Thoracic aorta (tissue), 2 donors: Measurements from ENCODE around the gene PUSL1. TPM values are rescaled to one million over a fixed set of nuclear protein-coding genes. Genes with fewer than 3 reads are reported as not detected.
A peak's percentile ranks its signal among the peaks of the same experiment; 100 is the strongest.

Source experiments
- ATAC-seq: fragments of 150-250 bp; one replicate; pipeline ENCODE4 v1.8.0; 2017; ENCODE audit warnings: low read depth; ENCODE audit not compliant: insufficient number of reproducible peaks, low FRiP score
- DNase-seq: peaks from one replicate; pipeline ENCODE4 v3.0.0-alpha.2; 2020; ENCODE audit warnings: low spot score
- H3K27ac ChIP-seq, 2 donors: fragments of 200-600 bp; sonication (generic); 1 replicate in 1 of 2; 2 replicates in 1 of 2; pipeline ENCODE4 v1.5.1; 2016; ENCODE audit warnings: mild to moderate bottlenecking in 2 of 2, moderate library complexity in 2 of 2
- H3K27me3 ChIP-seq: fragments of 200-600 bp; sonication (generic); replicated peaks from 2 replicates; pipeline ENCODE4 v1.6.0; 2016; ENCODE audit warnings: mild to moderate bottlenecking; ENCODE audit not compliant: insufficient read depth
- H3K36me3 ChIP-seq: fragments of 200-600 bp; sonication (generic); one replicate; pipeline ENCODE4 v1.5.1; 2016
- H3K4me1 ChIP-seq, 2 donors: fragments of 200-600 bp; sonication (generic); 1 replicate in 1 of 2; 2 replicates in 1 of 2; pipeline versions ENCODE4 v1.5.1 to v1.6.0; 2016; ENCODE audit warnings: low read depth in 2 of 2, mild to moderate bottlenecking in 1 of 2; ENCODE audit not compliant: control insufficient read depth in 1 of 2
- H3K4me3 ChIP-seq: fragments of 200-600 bp; sonication (generic); 2 replicates; pipeline ENCODE4 v1.5.1; 2016; ENCODE audit warnings: mild to moderate bottlenecking
- H3K9me3 ChIP-seq: fragments of 200-600 bp; sonication (generic); 2 replicates; pipeline ENCODE4 v1.5.1; 2016
- total RNA-seq, 2 donors: library from RNA; depleted of rRNA; stranded (reverse); fragments of >200 nt; gene quantifications; one replicate each; pipeline versions ENCODE4 v1.1.0 to v1.2.3, GENCODE V29; 2016
- TF ChIP-seq, protein P1 (sequence below): fragments of 200-600 bp; sonication (generic); IDR thresholded peaks from one replicate; pipeline ENCODE4 v1.5.1; 2019; ENCODE audit warnings: antibody characterized with exemption

The PUSL1 gene
- total RNA-seq, 2 donors from 2014 or later, result 22.1 to 22.6 TPM

DNA sequence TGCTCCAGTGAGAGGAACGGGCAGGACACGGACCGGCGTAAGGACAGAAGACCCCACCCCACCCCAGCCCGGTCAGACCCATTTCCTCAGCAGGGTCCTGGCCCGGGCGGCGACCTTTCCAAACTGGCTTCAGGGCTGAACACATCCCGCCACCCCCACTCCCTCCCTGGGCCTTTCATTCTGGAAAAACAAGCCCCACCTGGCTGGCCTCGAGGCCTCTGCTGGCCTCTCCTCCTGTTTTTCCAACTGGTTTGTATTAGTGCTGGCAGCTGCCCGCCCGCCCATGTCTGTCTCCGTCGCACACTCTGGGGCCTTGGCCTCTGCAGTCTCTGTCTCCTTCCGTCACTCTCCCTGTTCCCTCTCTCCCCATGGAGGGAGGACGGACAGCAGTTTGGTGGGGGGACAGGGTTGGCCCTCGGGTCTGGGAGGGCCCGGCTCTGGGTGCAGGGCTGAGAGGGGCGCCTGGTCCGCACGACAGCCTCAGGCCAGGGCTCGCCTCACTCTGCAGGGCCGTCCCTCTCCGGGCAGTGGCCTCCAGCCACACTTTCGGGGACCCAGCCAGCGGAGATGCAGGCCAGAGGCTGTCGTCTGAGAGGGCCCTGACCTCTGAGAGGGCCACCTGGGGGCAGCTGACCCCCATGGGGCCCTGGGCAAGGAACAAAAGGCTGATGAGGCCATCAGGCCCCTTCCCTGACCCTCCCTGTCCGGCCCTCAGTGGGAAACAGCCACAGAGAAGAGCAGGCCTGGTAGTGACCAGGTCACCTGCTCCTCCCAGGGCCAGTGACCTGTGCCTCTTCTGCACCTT lies 51.5 kb downstream of the PUSL1 start:
- peak overlapping the region; percentile 87 for H3K4me3 ChIP-seq
- H3K36me3 ChIP-seq, result no peaks in the 10 kb centered on the region
- no peaks in the 10 kb centered on the region for H3K9me3 ChIP-seq
- peaks cover 32 to 51% of the 10 kb centered on the region in 2 donors for H3K4me1 ChIP-seq
- DNase-seq (no peak), ATAC-seq (no peak)
- H3K27ac ChIP-seq, result peak overlapping the region; percentile 97 to 99
- TF ChIP-seq, protein P1, sequence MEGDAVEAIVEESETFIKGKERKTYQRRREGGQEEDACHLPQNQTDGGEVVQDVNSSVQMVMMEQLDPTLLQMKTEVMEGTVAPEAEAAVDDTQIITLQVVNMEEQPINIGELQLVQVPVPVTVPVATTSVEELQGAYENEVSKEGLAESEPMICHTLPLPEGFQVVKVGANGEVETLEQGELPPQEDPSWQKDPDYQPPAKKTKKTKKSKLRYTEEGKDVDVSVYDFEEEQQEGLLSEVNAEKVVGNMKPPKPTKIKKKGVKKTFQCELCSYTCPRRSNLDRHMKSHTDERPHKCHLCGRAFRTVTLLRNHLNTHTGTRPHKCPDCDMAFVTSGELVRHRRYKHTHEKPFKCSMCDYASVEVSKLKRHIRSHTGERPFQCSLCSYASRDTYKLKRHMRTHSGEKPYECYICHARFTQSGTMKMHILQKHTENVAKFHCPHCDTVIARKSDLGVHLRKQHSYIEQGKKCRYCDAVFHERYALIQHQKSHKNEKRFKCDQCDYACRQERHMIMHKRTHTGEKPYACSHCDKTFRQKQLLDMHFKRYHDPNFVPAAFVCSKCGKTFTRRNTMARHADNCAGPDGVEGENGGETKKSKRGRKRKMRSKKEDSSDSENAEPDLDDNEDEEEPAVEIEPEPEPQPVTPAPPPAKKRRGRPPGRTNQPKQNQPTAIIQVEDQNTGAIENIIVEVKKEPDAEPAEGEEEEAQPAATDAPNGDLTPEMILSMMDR, result no peak
- no peaks in the 10 kb centered on the region for H3K27me3 ChIP-seq

DNA sequence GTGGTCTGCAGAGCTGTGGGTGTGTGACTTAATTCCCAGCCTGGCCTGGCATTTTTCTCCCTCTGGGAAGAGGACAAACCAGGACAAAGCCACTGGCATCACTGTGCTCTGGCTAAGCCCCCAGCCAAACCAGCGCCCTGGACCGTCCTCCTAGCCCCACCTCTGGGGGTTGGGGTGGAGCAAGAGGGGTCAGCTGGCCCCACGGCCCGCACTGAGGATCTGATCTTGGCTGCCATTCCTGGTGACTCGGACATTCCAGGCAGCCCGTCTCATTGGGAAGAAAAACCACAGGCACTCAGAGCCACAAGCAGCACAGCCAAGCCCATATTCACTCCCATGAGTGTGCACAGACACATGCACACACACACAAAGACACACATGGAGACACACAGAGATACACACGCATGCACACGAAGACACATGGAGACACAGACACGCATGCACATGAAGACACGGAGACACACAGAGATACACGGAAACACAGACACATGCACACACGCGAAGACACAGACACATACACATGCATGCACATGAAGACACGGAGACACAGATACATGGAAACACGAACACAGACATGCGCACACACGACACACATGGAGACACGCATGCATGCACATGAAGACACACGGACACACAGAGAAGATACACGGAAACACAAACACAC lies 52.2 kb downstream of the PUSL1 start:
- ATAC-seq, result peak; percentile 64
- no peak overlapping the region for H3K4me3 ChIP-seq

More for the DNA sequence above, 52.2 kb downstream of the PUSL1 start:
- Histone ChIP-seq H3K36me3 (no peaks in the 10 kb centered on the region), H3K9me3 (no peaks in the 10 kb centered on the region), H3K27me3 (no peaks in the 10 kb centered on the region), H3K4me1 (peaks cover 32 to 47% of the 10 kb centered on the region in 2 donors), H3K27ac (peak overlapping the region; percentile 97 to 99)
- peak; percentile 64 for DNase-seq
- TF ChIP-seq, protein P1, result no peak

Other genes with a start within 250 kb of the PUSL1 start
- gene RNF223, start 234.3 kb upstream of the PUSL1 start, total RNA-seq, result under 1 TPM in 1 of 2 donors, not detected in 1; 0.71 TPM
- 10 to 100 TPM; 10.8 to 21.2 TPM for gene C1orf159, start 192.5 kb upstream of the PUSL1 start, total RNA-seq
- gene TTLL10, start 134.7 kb upstream of the PUSL1 start, total RNA-seq, result not detected
- gene TNFRSF18, start 102.0 kb upstream of the PUSL1 start, total RNA-seq, result 1 to 10 TPM in 1 of 2 donors, not detected in 1; 1.3 TPM
- 1 to 10 TPM in 1 of 2 donors, not detected in 1; 1.8 TPM for gene TNFRSF4, start 94.4 kb upstream of the PUSL1 start, total RNA-seq
- gene SDF4, start 76.6 kb upstream of the PUSL1 start, total RNA-seq, result 100 to 1,000 TPM; 157 to 230 TPM
- gene B3GALT6, start 76.4 kb upstream of the PUSL1 start, total RNA-seq, result 10 to 100 TPM; 15.5 to 25.3 TPM
- gene C1QTNF12, start 61.9 kb upstream of the PUSL1 start, total RNA-seq, result 10 to 100 TPM in 1 of 2 donors, 1 to 10 TPM in 1; 2.9 to 12.5 TPM
- gene UBE2J2, start 34.7 kb upstream of the PUSL1 start, total RNA-seq, result 10 to 100 TPM; 43.5 to 57.7 TPM
- gene SCNN1D, start 28.2 kb upstream of the PUSL1 start, total RNA-seq, result 10 to 100 TPM in 1 of 2 donors, 1 to 10 TPM in 1; 1.8 to 10.3 TPM
- gene ACAP3, start 667 bp upstream of the PUSL1 start, total RNA-seq, result 100 to 1,000 TPM in 1 of 2 donors, 10 to 100 TPM in 1; 41.6 to 121 TPM
- 100 to 1,000 TPM; 192 to 195 TPM for gene INTS11, start 16.1 kb downstream of the PUSL1 start, total RNA-seq
- gene CPTP, start 16.2 kb downstream of the PUSL1 start, total RNA-seq, result 10 to 100 TPM; 16.4 to 26.3 TPM
- gene TAS1R3, start 22.7 kb downstream of the PUSL1 start, total RNA-seq, result under 1 TPM in 1 of 2 donors, not detected in 1; 0.14 TPM
- gene DVL1, start 40.8 kb downstream of the PUSL1 start, total RNA-seq, result 100 to 1,000 TPM in 1 of 2 donors, 10 to 100 TPM in 1; 66.2 to 101 TPM
- gene MXRA8, start 50.0 kb downstream of the PUSL1 start, total RNA-seq, result 100 to 1,000 TPM; 239 to 326 TPM
- 10 to 100 TPM; 43.5 to 94.5 TPM for gene AURKAIP1, start 66.6 kb downstream of the PUSL1 start, total RNA-seq
- gene CCNL2, start 90.7 kb downstream of the PUSL1 start, total RNA-seq, result 100 to 1,000 TPM; 214 to 313 TPM
- 100 to 1,000 TPM in 1 of 2 donors, 10 to 100 TPM in 1; 96.9 to 121 TPM for gene MRPL20, start 98.7 kb downstream of the PUSL1 start, total RNA-seq
- under 1 TPM in 1 of 2 donors, not detected in 1; 0.68 TPM for gene ANKRD65, start 112.7 kb downstream of the PUSL1 start, total RNA-seq
- gene VWA1, start 127.1 kb downstream of the PUSL1 start, total RNA-seq, result 10 to 100 TPM; 21.7 to 23.6 TPM
- under 1 TPM in 1 of 2 donors, not detected in 1; 0.27 TPM for gene ATAD3C, start 141.1 kb downstream of the PUSL1 start, total RNA-seq
- 10 to 100 TPM; 15.4 to 30.9 TPM for gene ATAD3B, start 163.2 kb downstream of the PUSL1 start, total RNA-seq
- gene ATAD3A, start 203.6 kb downstream of the PUSL1 start, total RNA-seq, result 10 to 100 TPM; 16.7 to 17.6 TPM
- 10 to 100 TPM; 11.1 TPM for gene TMEM240, start 232.0 kb downstream of the PUSL1 start, total RNA-seq